Neural crest cell (in vitro differentiated cells): Measurements from ENCODE around the gene PHLDB2. TPM values are rescaled to one million over a fixed set of nuclear protein-coding genes. Genes with fewer than 3 reads are reported as not detected.
A peak's percentile ranks its signal among the peaks of the same experiment; 100 is the strongest.

Experiments
- DNase-seq: peaks from one replicate; pipeline ENCODE4 v3.0.0; 2021; ENCODE audit warnings: low read depth, mixed read lengths, low spot score
- H3K27ac Mint-ChIP-seq: one replicate; pipeline ENCODE4 v1.8.0; 2021; ENCODE audit warnings: mild to moderate bottlenecking, mixed read lengths; ENCODE audit not compliant: unreplicated experiment
- H3K27me3 Mint-ChIP-seq: 2 replicates; pipeline ENCODE4 v1.8.0; 2021; ENCODE audit warnings: low read depth, mild to moderate bottlenecking, mixed read lengths
- H3K36me3 Mint-ChIP-seq: 2 replicates; pipeline ENCODE4 v1.8.0; 2021; ENCODE audit warnings: low read depth, mild to moderate bottlenecking, mixed read lengths
- H3K4me1 Mint-ChIP-seq: 2 replicates; pipeline ENCODE4 v1.8.0; 2021; ENCODE audit warnings: mixed read lengths
- H3K4me3 Mint-ChIP-seq: one replicate; pipeline ENCODE4 v1.8.0; 2021; ENCODE audit warnings: mild to moderate bottlenecking, mixed read lengths
- H3K9me3 Mint-ChIP-seq: 2 replicates; pipeline ENCODE4 v1.8.0; 2021; ENCODE audit warnings: mixed read lengths
- total RNA-seq: library from RNA; stranded (reverse); gene quantifications from 2 replicates; pipeline ENCODE4 v1.2.1, GENCODE V29; 2021
- TF ChIP-seq, protein P1 (sequence below): fragments of 200-600 bp; sonication (generic); conservative IDR thresholded peaks from 2 replicates; pipeline ENCODE4 v1.5.0; 2021; ENCODE audit warnings: antibody characterized with exemption, mild to moderate bottlenecking

PHLDB2 gene
- total RNA-seq, 1 donor from 2014 or later: 49.0 TPM

DNA sequence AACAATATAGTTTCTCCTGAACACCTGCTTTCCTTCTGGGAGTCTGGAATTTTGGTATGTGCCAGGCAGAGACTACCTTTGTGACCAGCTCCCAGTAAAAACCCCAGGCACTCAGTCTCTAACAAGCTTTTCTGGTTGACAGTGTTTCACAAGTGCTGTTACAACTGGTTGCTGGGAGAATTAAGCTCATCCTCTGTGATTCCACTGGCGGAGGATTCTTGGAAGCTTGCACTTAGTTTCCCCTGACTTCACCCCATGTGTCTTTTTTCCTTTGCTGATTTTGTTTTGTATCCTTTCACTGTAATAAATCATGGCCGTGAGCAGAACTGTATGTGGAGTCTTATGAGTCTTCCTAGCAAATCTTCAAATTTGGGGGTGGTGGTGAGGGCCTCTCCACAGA, 134.0 kb downstream of the PHLDB2 start:
- Mint-ChIP-seq H3K27ac (peak overlapping the region; percentile 2), H3K4me3 (peak overlapping the region; percentile 11), H3K4me1 (peaks cover 46% of the 10 kb centered on the region), H3K9me3 (no peaks in the 10 kb centered on the region), H3K36me3 (peaks cover 23% of the 10 kb centered on the region), H3K27me3 (no peaks in the 10 kb centered on the region)
- TF ChIP-seq, protein P1, sequence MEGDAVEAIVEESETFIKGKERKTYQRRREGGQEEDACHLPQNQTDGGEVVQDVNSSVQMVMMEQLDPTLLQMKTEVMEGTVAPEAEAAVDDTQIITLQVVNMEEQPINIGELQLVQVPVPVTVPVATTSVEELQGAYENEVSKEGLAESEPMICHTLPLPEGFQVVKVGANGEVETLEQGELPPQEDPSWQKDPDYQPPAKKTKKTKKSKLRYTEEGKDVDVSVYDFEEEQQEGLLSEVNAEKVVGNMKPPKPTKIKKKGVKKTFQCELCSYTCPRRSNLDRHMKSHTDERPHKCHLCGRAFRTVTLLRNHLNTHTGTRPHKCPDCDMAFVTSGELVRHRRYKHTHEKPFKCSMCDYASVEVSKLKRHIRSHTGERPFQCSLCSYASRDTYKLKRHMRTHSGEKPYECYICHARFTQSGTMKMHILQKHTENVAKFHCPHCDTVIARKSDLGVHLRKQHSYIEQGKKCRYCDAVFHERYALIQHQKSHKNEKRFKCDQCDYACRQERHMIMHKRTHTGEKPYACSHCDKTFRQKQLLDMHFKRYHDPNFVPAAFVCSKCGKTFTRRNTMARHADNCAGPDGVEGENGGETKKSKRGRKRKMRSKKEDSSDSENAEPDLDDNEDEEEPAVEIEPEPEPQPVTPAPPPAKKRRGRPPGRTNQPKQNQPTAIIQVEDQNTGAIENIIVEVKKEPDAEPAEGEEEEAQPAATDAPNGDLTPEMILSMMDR: no peak
- no peak for DNase-seq

DNA sequence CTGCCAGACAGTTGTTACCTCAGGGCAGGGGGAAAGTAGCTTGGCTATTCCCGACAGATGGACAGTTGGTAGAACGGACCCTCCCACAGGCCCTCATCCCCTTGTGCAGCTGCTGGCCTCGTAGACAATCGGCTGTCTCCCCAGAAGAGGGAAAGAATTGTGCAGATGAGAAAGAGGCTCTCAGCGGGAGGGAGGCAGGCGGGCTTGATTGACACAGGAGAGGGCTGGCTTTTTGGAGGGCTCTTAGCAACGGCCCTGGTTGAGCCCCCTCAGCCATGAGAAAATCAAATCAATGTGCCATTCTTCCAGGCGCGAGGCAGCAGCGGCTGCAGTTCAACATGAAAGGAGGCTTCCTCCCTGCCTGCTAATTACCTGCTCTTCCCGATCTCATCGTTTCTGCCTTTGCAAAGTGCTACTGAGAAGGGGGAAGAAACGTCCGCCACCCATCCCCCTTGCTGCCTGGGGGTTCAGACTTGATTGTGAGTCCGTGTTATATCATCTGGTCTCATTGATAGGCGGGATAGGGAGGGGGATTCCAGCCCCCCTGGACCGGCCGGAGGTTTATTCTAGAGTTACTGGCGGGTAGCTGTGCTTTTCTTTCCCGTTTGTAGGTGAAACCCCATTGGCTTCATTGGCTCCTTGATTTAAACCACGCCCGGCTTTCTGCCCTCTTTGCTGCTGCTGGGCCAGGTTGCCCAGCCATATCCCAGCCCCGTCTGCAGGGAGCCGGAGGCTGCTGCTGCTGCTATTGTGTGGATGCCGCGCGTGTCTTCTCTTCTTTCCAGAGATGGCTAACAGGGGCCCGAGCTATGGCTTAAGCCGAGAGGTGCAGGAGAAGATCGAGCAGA, 139.8 kb downstream of the PHLDB2 start, which contains the start of gene TAGLN3:
Gene TAGLN3, plus strand, starts transcription at position 287 of the 848 bp plus-strand sequence. Its CDS starts 501 bp downstream, at position 788.
- peaks cover 68% of the 10 kb centered on the region for H3K4me1 Mint-ChIP-seq
- peak; percentile 72 for DNase-seq
- no peaks in the 10 kb centered on the region for H3K9me3 Mint-ChIP-seq
- H3K4me3 Mint-ChIP-seq: peak within 1 kb of the TSS; percentile 99
- H3K36me3 Mint-ChIP-seq: peaks cover 18% of the 10 kb centered on the region
- H3K27me3 Mint-ChIP-seq: no peaks in the 10 kb centered on the region
- peak within 1 kb of the TSS; percentile 96 for H3K27ac Mint-ChIP-seq
- TF ChIP-seq, protein P1: no peak

DNA sequence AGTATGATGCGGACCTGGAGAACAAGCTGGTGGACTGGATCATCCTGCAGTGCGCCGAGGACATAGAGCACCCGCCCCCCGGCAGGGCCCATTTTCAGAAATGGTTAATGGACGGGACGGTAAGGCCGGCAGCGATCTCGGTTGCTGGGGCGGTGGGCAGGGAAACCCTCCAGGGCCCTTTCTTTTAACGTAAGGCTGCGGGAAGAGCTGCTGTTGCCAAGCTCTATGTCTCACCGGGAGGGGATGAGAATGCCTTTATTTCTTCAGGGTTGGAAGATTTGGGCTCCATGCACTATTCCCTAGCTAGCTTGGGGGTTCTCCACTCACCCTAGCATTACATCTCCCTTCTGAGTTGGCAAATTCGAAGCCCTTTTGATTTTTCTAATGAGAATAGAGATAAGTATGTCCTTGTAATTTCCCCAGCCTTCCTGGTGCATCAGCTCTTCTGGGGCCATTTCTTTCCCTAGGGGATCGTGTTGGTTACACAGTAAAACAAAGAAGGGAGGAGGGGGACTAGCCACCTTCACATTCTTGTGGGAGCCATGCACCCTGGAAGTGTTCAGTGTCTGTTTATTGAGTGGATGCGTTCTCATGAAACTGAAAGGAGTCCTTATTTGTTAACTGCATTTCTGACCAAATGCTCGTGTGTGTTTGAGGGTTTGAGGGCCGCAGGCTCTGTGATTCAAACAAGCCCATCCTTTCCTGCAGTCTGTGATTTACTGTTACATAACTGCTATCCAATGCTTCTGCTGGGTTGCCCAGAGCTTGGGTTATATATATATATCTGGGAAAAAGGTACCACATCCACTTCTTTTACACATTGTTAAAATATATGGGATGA, 140.6 kb downstream of the PHLDB2 start:
- Mint-ChIP-seq H3K27me3 (no peaks in the 10 kb centered on the region), H3K27ac (peak overlapping the region; percentile 96), H3K36me3 (peaks cover 24% of the 10 kb centered on the region), H3K4me1 (peaks cover 68% of the 10 kb centered on the region), H3K4me3 (peak overlapping the region; percentile 99), H3K9me3 (no peaks in the 10 kb centered on the region)
- DNase-seq: no peak
- TF ChIP-seq, protein P1: no peak

DNA sequence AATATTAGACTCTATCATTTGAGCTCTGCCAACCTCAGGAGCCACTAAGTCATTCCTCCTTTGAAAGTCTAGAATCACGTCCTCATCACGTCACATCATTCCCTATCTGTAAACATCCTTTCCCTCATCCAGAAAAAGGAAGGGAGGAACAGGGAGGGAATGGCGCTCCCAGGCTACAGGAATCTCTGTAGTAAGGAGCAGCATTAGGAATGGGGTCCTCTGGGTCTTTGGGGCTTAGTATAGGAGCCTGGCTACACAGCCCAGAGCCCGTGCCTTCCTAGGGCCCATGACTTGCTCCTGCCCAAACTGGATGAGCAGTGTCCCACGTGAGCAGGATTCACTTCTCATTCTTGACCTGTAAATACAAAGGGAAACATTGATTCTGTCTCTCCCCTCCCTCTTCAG, 141.3 kb downstream of the PHLDB2 start:
- Mint-ChIP-seq H3K36me3 (peaks cover 25% of the 10 kb centered on the region), H3K9me3 (no peaks in the 10 kb centered on the region), H3K27me3 (no peaks in the 10 kb centered on the region), H3K4me1 (peaks cover 70% of the 10 kb centered on the region), H3K4me3 (peak overlapping the region; percentile 99), H3K27ac (peak overlapping the region; percentile 83)
- TF ChIP-seq, protein P1: no peak
- no peak for DNase-seq

DNA sequence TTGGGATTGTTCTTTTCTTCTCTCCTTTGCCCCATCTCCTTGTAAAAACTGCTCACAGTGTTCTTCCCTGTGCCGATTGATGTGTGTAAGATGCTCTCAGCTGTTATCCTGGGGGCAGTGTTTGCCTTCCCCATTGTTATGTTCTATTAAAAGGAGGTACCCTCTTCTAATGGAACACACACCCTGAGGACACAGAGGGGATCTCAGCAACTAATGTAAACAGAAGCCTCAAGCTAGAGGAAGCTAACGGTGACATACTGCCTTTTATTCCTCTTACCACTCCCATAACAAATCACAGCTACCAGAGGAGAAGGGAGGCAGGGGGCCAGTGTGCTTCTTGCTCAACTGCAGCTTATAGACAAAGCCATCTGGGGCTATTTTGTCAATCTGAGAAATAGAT, 141.9 kb downstream of the PHLDB2 start:
- peak overlapping the region; percentile 99 for H3K4me3 Mint-ChIP-seq
- H3K27ac Mint-ChIP-seq: peak overlapping the region; percentile 83
- peaks cover 69% of the 10 kb centered on the region for H3K4me1 Mint-ChIP-seq
- no peaks in the 10 kb centered on the region for H3K9me3 Mint-ChIP-seq
- H3K36me3 Mint-ChIP-seq: peaks cover 23% of the 10 kb centered on the region
- H3K27me3 Mint-ChIP-seq: no peaks in the 10 kb centered on the region
- TF ChIP-seq, protein P1: no peak
- DNase-seq: no peak
